Measurements from ENCODE around the gene SH2D1A.

DNA sequence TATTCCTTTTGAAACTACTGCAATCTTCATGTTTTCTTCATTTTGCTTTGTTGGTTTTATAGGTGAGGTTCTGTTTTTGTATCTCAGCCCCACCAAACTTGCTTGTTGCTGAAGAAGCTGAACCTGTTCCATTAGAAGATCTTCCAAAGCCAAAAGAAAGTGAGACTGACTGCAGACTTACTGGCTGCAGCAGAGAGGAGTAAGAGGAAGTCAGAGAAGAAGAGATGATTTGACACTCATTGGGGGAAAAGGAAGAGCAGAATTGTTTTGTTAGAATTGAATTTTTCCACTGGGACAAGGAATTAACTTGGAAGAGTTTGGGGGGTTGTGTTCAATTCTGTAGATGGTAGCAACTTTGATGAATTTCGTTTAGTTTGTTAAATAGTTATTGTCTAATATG, 10.8 kb upstream of the SH2D1A start:
- TF ChIP-seq, protein P1, sequence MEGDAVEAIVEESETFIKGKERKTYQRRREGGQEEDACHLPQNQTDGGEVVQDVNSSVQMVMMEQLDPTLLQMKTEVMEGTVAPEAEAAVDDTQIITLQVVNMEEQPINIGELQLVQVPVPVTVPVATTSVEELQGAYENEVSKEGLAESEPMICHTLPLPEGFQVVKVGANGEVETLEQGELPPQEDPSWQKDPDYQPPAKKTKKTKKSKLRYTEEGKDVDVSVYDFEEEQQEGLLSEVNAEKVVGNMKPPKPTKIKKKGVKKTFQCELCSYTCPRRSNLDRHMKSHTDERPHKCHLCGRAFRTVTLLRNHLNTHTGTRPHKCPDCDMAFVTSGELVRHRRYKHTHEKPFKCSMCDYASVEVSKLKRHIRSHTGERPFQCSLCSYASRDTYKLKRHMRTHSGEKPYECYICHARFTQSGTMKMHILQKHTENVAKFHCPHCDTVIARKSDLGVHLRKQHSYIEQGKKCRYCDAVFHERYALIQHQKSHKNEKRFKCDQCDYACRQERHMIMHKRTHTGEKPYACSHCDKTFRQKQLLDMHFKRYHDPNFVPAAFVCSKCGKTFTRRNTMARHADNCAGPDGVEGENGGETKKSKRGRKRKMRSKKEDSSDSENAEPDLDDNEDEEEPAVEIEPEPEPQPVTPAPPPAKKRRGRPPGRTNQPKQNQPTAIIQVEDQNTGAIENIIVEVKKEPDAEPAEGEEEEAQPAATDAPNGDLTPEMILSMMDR (IDR thresholded peaks at IDR 0.05) = no peak
- no peak for TF ChIP-seq EP300 (IDR thresholded peaks at IDR 0.05)
- TF ChIP-seq POLR2A (IDR thresholded peaks at IDR 0.05) = no peak
- TF ChIP-seq POLR2AphosphoS5 (IDR thresholded peaks at IDR 0.05) = no peak
